ENCODE measurements around the gene TIGAR.

TIGAR gene

GRCh38 chr12:4383304-4383865 is 62.4 kb downstream of the TIGAR start:
- H3K4me3 ChIP-seq (ENCODE audit: low read length): no peak overlapping the region
- no peak overlapping the region for H2AFZ ChIP-seq (ENCODE audit: low read depth, low read length)
- peaks cover 13% of the 10 kb centered on the region for H3K27me3 ChIP-seq (ENCODE audit: insufficient read depth, low read length)
- no peaks in the 10 kb centered on the region for H3K36me3 ChIP-seq (ENCODE audit: insufficient read depth, low read length)
- peaks cover 5% of the 10 kb centered on the region for H3K4me1 ChIP-seq (ENCODE audit: insufficient read depth, low read length)
- H3K9me3 ChIP-seq (ENCODE audit: low read length): no peaks in the 10 kb centered on the region

- Histone ChIP-seq H3K4me1 (ENCODE audit: insufficient read depth, low read length) (no peaks in the 10 kb centered on the region), H3K4me3 (ENCODE audit: low read length) (no peak overlapping the region), H3K36me3 (ENCODE audit: insufficient read depth, low read length) (no peaks in the 10 kb centered on the region), H2AFZ (ENCODE audit: low read depth, low read length) (no peak overlapping the region), H3K9me3 (ENCODE audit: low read length) (no peaks in the 10 kb centered on the region), H3K27me3 (ENCODE audit: insufficient read depth, low read length) (no peaks in the 10 kb centered on the region)
Observed at GRCh38 chr12:4386801-4387200, 65.8 kb downstream of the TIGAR start.

- Histone ChIP-seq H3K4me1 (ENCODE audit: insufficient read depth, low read length) (no peaks in the 10 kb centered on the region), H3K36me3 (ENCODE audit: insufficient read depth, low read length) (no peaks in the 10 kb centered on the region), H2AFZ (ENCODE audit: low read depth, low read length) (no peak overlapping the region), H3K9me3 (ENCODE audit: low read length) (no peaks in the 10 kb centered on the region), H3K4me3 (ENCODE audit: low read length) (no peak overlapping the region), H3K27me3 (ENCODE audit: insufficient read depth, low read length) (no peaks in the 10 kb centered on the region)
Observed at GRCh38 chr12:4387607-4388006, 66.6 kb downstream of the TIGAR start.

GRCh38 chr12:4388032-4388431 is 67.0 kb downstream of the TIGAR start:
- no peak overlapping the region for H2AFZ ChIP-seq (ENCODE audit: low read depth, low read length)
- no peaks in the 10 kb centered on the region for H3K4me1 ChIP-seq (ENCODE audit: insufficient read depth, low read length)
- no peaks in the 10 kb centered on the region for H3K9me3 ChIP-seq (ENCODE audit: low read length)
- H3K36me3 ChIP-seq (ENCODE audit: insufficient read depth, low read length): no peaks in the 10 kb centered on the region
- H3K4me3 ChIP-seq (ENCODE audit: low read length): no peak overlapping the region
- H3K27me3 ChIP-seq (ENCODE audit: insufficient read depth, low read length): no peaks in the 10 kb centered on the region

GRCh38 chr12:4388662-4389061 is 67.6 kb downstream of the TIGAR start:
- Histone ChIP-seq H3K9me3 (ENCODE audit: low read length) (no peaks in the 10 kb centered on the region), H3K27me3 (ENCODE audit: insufficient read depth, low read length) (no peaks in the 10 kb centered on the region), H2AFZ (ENCODE audit: low read depth, low read length) (no peak overlapping the region), H3K36me3 (ENCODE audit: insufficient read depth, low read length) (no peaks in the 10 kb centered on the region), H3K4me3 (ENCODE audit: low read length) (no peak overlapping the region), H3K4me1 (ENCODE audit: insufficient read depth, low read length) (no peaks in the 10 kb centered on the region)

GRCh38 chr12:4392223-4392742 is 71.3 kb downstream of the TIGAR start:
- Histone ChIP-seq H3K36me3 (ENCODE audit: insufficient read depth, low read length) (no peaks in the 10 kb centered on the region), H3K4me1 (ENCODE audit: insufficient read depth, low read length) (no peaks in the 10 kb centered on the region), H3K4me3 (ENCODE audit: low read length) (no peak overlapping the region), H3K27me3 (ENCODE audit: insufficient read depth, low read length) (no peaks in the 10 kb centered on the region), H3K9me3 (ENCODE audit: low read length) (no peaks in the 10 kb centered on the region), H2AFZ (ENCODE audit: low read depth, low read length) (no peak overlapping the region)

GRCh38 chr12:4393211-4393610 is 72.2 kb downstream of the TIGAR start:
- no peak overlapping the region for H2AFZ ChIP-seq (ENCODE audit: low read depth, low read length)
- no peaks in the 10 kb centered on the region for H3K9me3 ChIP-seq (ENCODE audit: low read length)
- no peaks in the 10 kb centered on the region for H3K27me3 ChIP-seq (ENCODE audit: insufficient read depth, low read length)
- no peaks in the 10 kb centered on the region for H3K4me1 ChIP-seq (ENCODE audit: insufficient read depth, low read length)
- no peaks in the 10 kb centered on the region for H3K36me3 ChIP-seq (ENCODE audit: insufficient read depth, low read length)
- no peak overlapping the region for H3K4me3 ChIP-seq (ENCODE audit: low read length)

GRCh38 chr12:4395818-4396217 is 74.8 kb downstream of the TIGAR start:
- Histone ChIP-seq H2AFZ (ENCODE audit: low read depth, low read length) (no peak overlapping the region), H3K27me3 (ENCODE audit: insufficient read depth, low read length) (no peaks in the 10 kb centered on the region), H3K36me3 (ENCODE audit: insufficient read depth, low read length) (no peaks in the 10 kb centered on the region), H3K4me1 (ENCODE audit: insufficient read depth, low read length) (no peaks in the 10 kb centered on the region), H3K9me3 (ENCODE audit: low read length) (no peaks in the 10 kb centered on the region), H3K4me3 (ENCODE audit: low read length) (no peak overlapping the region)

- H3K27me3 ChIP-seq (ENCODE audit: insufficient read depth, low read length): peaks cover 2% of the 10 kb centered on the region
Observed at GRCh38 chr12:4401117-4401516, 80.1 kb downstream of the TIGAR start.

GRCh38 chr12:4402996-4403395 is 82.0 kb downstream of the TIGAR start:
- no peaks in the 10 kb centered on the region for H3K36me3 ChIP-seq (ENCODE audit: insufficient read depth, low read length)
- no peaks in the 10 kb centered on the region for H3K4me1 ChIP-seq (ENCODE audit: insufficient read depth, low read length)
- no peak overlapping the region for H2AFZ ChIP-seq (ENCODE audit: low read depth, low read length)
- H3K4me3 ChIP-seq (ENCODE audit: low read length): no peak overlapping the region
- H3K9me3 ChIP-seq (ENCODE audit: low read length): peaks cover 2% of the 10 kb centered on the region
- H3K27me3 ChIP-seq (ENCODE audit: insufficient read depth, low read length): peaks cover 2% of the 10 kb centered on the region

More at GRCh38 chr12:4401117-4401516, 80.1 kb downstream of the TIGAR start:
- Histone ChIP-seq H3K9me3 (ENCODE audit: low read length) (peaks cover 2% of the 10 kb centered on the region), H2AFZ (ENCODE audit: low read depth, low read length) (no peak overlapping the region), H3K4me3 (ENCODE audit: low read length) (no peak overlapping the region), H3K36me3 (ENCODE audit: insufficient read depth, low read length) (no peaks in the 10 kb centered on the region), H3K4me1 (ENCODE audit: insufficient read depth, low read length) (no peaks in the 10 kb centered on the region)
